ENCODE results near the gene LRRC42. TPM values are rescaled to one million over a fixed set of nuclear protein-coding genes. Genes with fewer than 3 reads are reported as not detected.

The LRRC42 gene
- total and polyA plus RNA-seq, 4 donors, result 9.8 to 14.8 (median 10.9) TPM

DNA sequence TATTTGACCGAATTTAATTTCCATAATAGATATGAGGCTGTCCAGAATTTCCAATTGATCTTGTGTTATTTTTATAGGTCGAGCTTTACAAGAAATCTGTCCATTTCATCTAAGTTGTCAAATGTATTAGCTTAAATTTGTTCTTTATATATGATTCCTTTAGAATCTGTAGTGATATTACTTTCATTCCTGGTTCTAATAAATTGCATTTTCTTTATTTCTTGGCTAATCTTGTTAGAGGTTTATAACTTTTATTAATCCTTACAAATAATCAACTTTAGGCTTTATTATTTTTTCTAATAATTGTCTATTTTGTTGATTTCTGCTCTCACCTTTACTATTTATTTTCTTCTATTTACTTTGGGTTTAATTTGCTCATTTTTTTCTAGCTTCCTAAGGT lies 14.6 kb upstream of the LRRC42 start:
- Histone ChIP-seq H3K27me3 (ENCODE audit: control insufficient read depth in 4 of 4, insufficient read depth in 4 of 4, low read length in 3 of 4) (no peaks in the 10 kb centered on the region), H3K4me1 (ENCODE audit: control insufficient read depth in 4 of 4, insufficient read depth in 4 of 4, low read length in 3 of 4) (no peaks in the 10 kb centered on the region), H3K9ac (ENCODE audit: low read depth in 1 of 2, low read length in 2 of 2) (no peak overlapping the region), H3K4me3 (ENCODE audit: low read depth in 1 of 3, low read length in 3 of 3) (no peak overlapping the region), H3K27ac (ENCODE audit: low read depth in 1 of 2, low read length in 2 of 2) (no peak overlapping the region), H3K9me3 (ENCODE audit: control insufficient read depth in 4 of 4, low read length in 3 of 4) (peaks cover 0 to 4% (median under 1%) of the 10 kb centered on the region in 4 donors), H3K36me3 (ENCODE audit: control insufficient read depth in 4 of 4, insufficient read depth in 3 of 4, low read depth in 1 of 4, low read length in 3 of 4) (peaks cover 1 to 9% (median 9%) of the 10 kb centered on the region in 4 donors)
- no peak for DNase-seq (ENCODE audit: low spot score)
- 98% methylated on average over 2 of the region's 2 CpGs for WGBS
- TF ChIP-seq NR2F2 (IDR thresholded peaks at IDR 0.05) (no peak), FOXA2 (IDR thresholded peaks at IDR 0.05) (no peak), RAD21 (IDR thresholded peaks at IDR 0.05) (no peak), HNF4G (IDR thresholded peaks at IDR 0.05) (no peak)

- Histone ChIP-seq H3K36me3 (ENCODE audit: control insufficient read depth in 4 of 4, insufficient read depth in 3 of 4, low read depth in 1 of 4, low read length in 3 of 4) (peaks cover 0 to 3% (median 1%) of the 10 kb centered on the region in 4 donors), H3K9ac (ENCODE audit: low read depth in 1 of 2, low read length in 2 of 2) (no peak overlapping the region), H3K4me1 (ENCODE audit: control insufficient read depth in 4 of 4, insufficient read depth in 4 of 4, low read length in 3 of 4) (no peaks in the 10 kb centered on the region), H3K27me3 (ENCODE audit: control insufficient read depth in 4 of 4, insufficient read depth in 4 of 4, low read length in 3 of 4) (no peaks in the 10 kb centered on the region), H3K9me3 (ENCODE audit: control insufficient read depth in 4 of 4, low read length in 3 of 4) (peaks cover 0 to 4% (median under 1%) of the 10 kb centered on the region in 4 donors), H3K27ac (ENCODE audit: low read depth in 1 of 2, low read length in 2 of 2) (no peak overlapping the region), H3K4me3 (ENCODE audit: low read depth in 1 of 3, low read length in 3 of 3) (no peak overlapping the region)
- no peak for DNase-seq (ENCODE audit: low spot score)
- WGBS, result 100% methylated on average over 1 of the region's 1 CpG
- no peak for TF ChIP-seq JUND (IDR thresholded peaks at IDR 0.05)
Measured at GRCh38 chr1:53934170-53934765, 11.9 kb upstream of the LRRC42 start.

DNA sequence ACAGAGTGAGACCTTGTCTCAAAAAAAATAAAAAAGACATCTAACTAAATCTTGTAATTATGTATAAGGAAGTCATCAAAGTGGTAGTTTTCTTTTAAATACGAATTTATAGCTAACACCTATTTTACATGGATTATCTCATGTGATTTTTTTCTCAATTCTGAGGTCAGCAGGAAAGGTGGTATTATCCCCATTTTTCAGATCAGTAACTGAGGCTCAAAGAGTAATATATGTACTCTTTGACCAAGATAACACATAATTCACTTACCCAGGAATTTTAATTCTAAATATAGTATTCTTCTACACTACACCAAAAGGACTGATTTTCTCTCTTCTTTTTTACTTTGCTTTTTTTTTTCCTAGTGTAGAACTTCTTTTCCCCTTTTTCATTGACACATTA lies 9.7 kb upstream of the LRRC42 start:
- DNase-seq (ENCODE audit: low spot score), result no peak
- Histone ChIP-seq H3K4me1 (ENCODE audit: control insufficient read depth in 4 of 4, insufficient read depth in 4 of 4, low read length in 3 of 4) (no peaks in the 10 kb centered on the region), H3K4me3 (ENCODE audit: low read depth in 1 of 3, low read length in 3 of 3) (no peak overlapping the region), H3K9me3 (ENCODE audit: control insufficient read depth in 4 of 4, low read length in 3 of 4) (peaks cover 0 to 4% (median under 1%) of the 10 kb centered on the region in 4 donors), H3K27ac (ENCODE audit: low read depth in 1 of 2, low read length in 2 of 2) (no peak overlapping the region), H3K9ac (ENCODE audit: low read depth in 1 of 2, low read length in 2 of 2) (no peak overlapping the region), H3K27me3 (ENCODE audit: control insufficient read depth in 4 of 4, insufficient read depth in 4 of 4, low read length in 3 of 4) (no peaks in the 10 kb centered on the region), H3K36me3 (ENCODE audit: control insufficient read depth in 4 of 4, insufficient read depth in 3 of 4, low read depth in 1 of 4, low read length in 3 of 4) (peaks cover 0 to 3% (median 1%) of the 10 kb centered on the region in 4 donors)
- WGBS, result 99% methylated on average over 1 of the region's 1 CpG
- TF ChIP-seq RAD21 (IDR thresholded peaks at IDR 0.05) (no peak), REST (IDR thresholded peaks at IDR 0.05) (no peak), TAF1 (conservative IDR thresholded peaks at IDR 0.05) (no peak), FOXA2 (IDR thresholded peaks at IDR 0.05) (no peak), HNF4G (IDR thresholded peaks at IDR 0.05) (no peak), NR2F2 (IDR thresholded peaks at IDR 0.05) (no peak), HNF4A (conservative IDR thresholded peaks at IDR 0.05) (no peak), MAX (IDR thresholded peaks at IDR 0.05) (no peak), SP1 (IDR thresholded peaks at IDR 0.05) (no peak), EGR1 (IDR thresholded peaks at IDR 0.05; ENCODE audit: low read depth in 2 of 2) (no peak), FOXA1 (IDR thresholded peaks at IDR 0.05) (no peak), GABPA (IDR thresholded peaks at IDR 0.05 in 1 of 2, conservative IDR thresholded peaks at IDR 0.05 in 1 of 2) (no peak), JUND (IDR thresholded peaks at IDR 0.05) (no peak), YY1 (IDR thresholded peaks at IDR 0.05) (no peak), RXRA (IDR thresholded peaks at IDR 0.05) (no peak)
- TF ChIP-seq, protein P1, sequence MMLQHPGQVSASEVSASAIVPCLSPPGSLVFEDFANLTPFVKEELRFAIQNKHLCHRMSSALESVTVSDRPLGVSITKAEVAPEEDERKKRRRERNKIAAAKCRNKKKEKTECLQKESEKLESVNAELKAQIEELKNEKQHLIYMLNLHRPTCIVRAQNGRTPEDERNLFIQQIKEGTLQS (IDR thresholded peaks at IDR 0.05), result no peak
- TF ChIP-seq, protein P2, sequence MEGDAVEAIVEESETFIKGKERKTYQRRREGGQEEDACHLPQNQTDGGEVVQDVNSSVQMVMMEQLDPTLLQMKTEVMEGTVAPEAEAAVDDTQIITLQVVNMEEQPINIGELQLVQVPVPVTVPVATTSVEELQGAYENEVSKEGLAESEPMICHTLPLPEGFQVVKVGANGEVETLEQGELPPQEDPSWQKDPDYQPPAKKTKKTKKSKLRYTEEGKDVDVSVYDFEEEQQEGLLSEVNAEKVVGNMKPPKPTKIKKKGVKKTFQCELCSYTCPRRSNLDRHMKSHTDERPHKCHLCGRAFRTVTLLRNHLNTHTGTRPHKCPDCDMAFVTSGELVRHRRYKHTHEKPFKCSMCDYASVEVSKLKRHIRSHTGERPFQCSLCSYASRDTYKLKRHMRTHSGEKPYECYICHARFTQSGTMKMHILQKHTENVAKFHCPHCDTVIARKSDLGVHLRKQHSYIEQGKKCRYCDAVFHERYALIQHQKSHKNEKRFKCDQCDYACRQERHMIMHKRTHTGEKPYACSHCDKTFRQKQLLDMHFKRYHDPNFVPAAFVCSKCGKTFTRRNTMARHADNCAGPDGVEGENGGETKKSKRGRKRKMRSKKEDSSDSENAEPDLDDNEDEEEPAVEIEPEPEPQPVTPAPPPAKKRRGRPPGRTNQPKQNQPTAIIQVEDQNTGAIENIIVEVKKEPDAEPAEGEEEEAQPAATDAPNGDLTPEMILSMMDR (IDR thresholded peaks at IDR 0.05; ENCODE audit: low read depth, low read length, missing input control), result no peak
- TF ChIP-seq, protein P3, sequence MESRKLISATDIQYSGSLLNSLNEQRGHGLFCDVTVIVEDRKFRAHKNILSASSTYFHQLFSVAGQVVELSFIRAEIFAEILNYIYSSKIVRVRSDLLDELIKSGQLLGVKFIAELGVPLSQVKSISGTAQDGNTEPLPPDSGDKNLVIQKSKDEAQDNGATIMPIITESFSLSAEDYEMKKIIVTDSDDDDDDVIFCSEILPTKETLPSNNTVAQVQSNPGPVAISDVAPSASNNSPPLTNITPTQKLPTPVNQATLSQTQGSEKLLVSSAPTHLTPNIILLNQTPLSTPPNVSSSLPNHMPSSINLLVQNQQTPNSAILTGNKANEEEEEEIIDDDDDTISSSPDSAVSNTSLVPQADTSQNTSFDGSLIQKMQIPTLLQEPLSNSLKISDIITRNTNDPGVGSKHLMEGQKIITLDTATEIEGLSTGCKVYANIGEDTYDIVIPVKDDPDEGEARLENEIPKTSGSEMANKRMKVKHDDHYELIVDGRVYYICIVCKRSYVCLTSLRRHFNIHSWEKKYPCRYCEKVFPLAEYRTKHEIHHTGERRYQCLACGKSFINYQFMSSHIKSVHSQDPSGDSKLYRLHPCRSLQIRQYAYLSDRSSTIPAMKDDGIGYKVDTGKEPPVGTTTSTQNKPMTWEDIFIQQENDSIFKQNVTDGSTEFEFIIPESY (IDR thresholded peaks at IDR 0.05), result no peak
